Urinary bladder (tissue), 4 donors: Measurements from ENCODE around the gene NRF1. TPM values are rescaled to one million over a fixed set of nuclear protein-coding genes. Genes with fewer than 3 reads are reported as not detected.

Experiments used
- DNase-seq: peaks from one replicate; pipeline ENCODE4 v3.0.0-alpha.2; 2015; ENCODE audit errors: extremely low spot score
- H3K27ac ChIP-seq: one replicate; pipeline ENCODE4 v1.5.1; 2013; ENCODE audit warnings: low read depth, mild to moderate bottlenecking, moderate library complexity
- H3K36me3 ChIP-seq: one replicate; pipeline ENCODE4 v1.6.1; 2013; ENCODE audit warnings: mild to moderate bottlenecking, moderate library complexity; ENCODE audit not compliant: insufficient read depth
- H3K4me1 ChIP-seq: one replicate; pipeline ENCODE4 v1.6.1; 2013; ENCODE audit warnings: mild to moderate bottlenecking, moderate library complexity; ENCODE audit not compliant: insufficient read depth
- H3K4me3 ChIP-seq: one replicate; pipeline ENCODE4 v1.5.1; 2013; ENCODE audit warnings: low read depth, low read length
- WGBS: extraction: QIAGEN DNeasy Blood & Tissue Kit; methylation state at CpG from one replicate; pipeline ENCODE4 v1.1.7; 2013; 5-methylcytosine and 5-hydroxymethylcytosine counted together
- polyA plus RNA-seq: library from polyadenylated mRNA; stranded (reverse); fragments of 200-250 nt; gene quantifications from one replicate; pipeline ENCODE4 v1.2.3, GENCODE V29; 2013
- total RNA-seq: library from RNA; depleted of rRNA; stranded (reverse); fragments of >200 nt; gene quantifications from one replicate; pipeline ENCODE4 v1.2.3, GENCODE V29; 2014
- donor health status: healthy with polysubstance abuse.
- donor health status: healthy.

NRF1 gene
- total and polyA plus RNA-seq, 2 donors = 12.8 to 23.9 TPM

DNA sequence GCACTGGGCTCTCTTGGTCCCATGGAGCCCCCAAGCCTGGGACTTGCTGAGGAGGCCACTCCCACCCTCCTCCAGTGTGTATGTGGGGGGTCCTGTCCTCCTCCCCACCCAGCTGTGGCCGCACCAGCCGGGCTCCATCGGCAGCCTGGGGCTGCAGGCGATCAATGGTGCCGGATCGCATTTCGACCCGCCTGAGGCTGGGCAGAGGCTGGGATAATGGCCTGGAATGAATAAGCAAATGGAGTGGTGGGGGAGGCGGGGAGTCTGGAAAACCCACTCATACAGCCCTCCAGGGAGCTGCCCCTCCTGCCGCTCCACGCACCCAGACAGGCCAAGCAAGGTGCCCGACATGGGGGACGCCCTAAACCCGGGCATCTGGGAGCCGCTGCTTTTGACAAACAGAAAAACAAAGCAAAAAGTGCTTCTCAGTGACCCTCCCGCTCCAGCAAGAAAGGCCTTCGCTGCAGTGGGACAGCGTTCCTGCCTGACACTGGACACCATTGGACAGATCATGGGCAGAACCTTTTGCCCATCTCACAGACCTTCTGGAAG, 160.5 kb downstream of the NRF1 start:
- H3K4me1 ChIP-seq = no peaks in the 10 kb centered on the region
- H3K4me3 ChIP-seq = no peak overlapping the region
- no peak overlapping the region for H3K27ac ChIP-seq
- no peaks in the 10 kb centered on the region for H3K36me3 ChIP-seq
- WGBS = 57% methylated on average over 18 of the region's 18 CpGs
- no peak for DNase-seq

DNA sequence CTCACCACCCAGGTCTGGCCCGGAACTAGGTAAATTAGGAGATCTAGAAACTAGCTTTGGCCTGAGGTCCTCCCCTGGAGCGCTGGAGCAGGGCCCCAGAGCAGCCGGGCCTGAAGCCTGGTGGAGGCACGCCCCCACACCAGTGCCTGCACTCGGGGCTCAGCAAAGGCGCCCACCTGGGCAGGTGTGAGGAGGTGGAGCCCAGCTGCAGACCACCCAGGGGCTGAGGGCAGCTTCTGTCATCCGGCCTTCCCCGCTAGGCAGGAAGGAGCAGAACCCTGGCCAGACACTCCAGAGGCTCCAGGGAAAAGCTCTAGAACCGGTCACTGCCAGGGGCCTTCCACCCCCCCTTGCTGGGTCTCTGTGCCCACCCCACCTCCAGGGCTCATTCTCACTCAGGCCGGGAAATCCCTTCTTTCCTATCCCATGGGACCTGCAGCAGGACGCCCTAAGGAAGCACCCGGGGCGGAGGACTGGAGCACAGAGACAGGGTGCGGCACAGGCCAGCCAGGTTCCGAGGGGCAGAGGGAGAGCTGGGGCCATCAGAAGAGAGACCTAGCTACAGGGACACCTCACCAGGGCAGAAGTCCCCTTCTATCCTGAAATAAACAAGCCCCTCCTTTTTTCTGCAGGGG, 161.2 kb downstream of the NRF1 start:
- 80% methylated on average over 15 of the region's 15 CpGs for WGBS
- Histone ChIP-seq H3K4me1 (no peaks in the 10 kb centered on the region), H3K27ac (no peak overlapping the region), H3K4me3 (no peak overlapping the region), H3K36me3 (no peaks in the 10 kb centered on the region)
- no peak for DNase-seq

DNA sequence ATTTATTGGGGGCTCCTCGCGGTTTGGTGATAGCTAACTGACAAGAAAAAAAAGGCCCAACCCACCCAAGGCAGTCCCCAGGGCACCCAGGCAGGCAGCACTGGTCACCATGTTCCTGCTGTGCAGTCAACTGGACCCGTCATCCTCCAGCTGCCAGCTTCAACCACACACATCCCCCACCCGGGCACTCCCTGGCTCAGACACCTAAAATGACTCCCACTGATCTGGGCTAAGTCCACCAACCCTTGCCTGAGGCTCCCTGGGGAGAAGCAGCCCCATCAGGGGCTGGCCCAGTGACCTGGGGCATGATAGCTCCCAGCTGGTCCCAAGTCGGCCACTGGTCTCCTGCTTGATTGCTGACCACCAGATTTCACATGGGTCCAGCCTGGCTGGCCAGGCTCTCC, 161.8 kb downstream of the NRF1 start:
- no peaks in the 10 kb centered on the region for H3K36me3 ChIP-seq
- no peak for DNase-seq
- 64% methylated on average over 5 of the region's 5 CpGs for WGBS
- no peaks in the 10 kb centered on the region for H3K4me1 ChIP-seq
- no peak overlapping the region for H3K27ac ChIP-seq
- H3K4me3 ChIP-seq = no peak overlapping the region

DNA sequence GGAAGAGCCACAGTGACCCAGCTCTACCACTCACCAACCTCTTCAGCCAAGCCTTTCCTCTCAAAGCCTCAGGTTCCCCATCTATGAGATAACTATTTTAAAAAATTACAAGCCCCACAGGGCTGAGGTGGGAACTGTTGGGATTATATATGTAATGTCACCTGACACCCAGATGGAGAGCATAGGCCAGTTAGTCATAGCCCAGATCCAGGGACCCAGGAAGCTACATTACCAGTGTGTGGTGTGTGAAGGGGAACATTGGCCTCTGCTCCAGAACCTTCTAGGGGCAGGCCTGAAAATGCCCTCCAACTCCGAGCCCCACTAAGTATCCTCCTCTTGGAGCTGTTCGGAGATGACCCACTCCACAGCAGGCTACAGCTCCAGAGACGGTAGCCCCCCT, 162.4 kb downstream of the NRF1 start:
- H3K4me1 ChIP-seq = no peaks in the 10 kb centered on the region
- WGBS = 94% methylated on average over 3 of the region's 3 CpGs
- H3K36me3 ChIP-seq = no peaks in the 10 kb centered on the region
- no peak overlapping the region for H3K4me3 ChIP-seq
- no peak overlapping the region for H3K27ac ChIP-seq
- no peak for DNase-seq

DNA sequence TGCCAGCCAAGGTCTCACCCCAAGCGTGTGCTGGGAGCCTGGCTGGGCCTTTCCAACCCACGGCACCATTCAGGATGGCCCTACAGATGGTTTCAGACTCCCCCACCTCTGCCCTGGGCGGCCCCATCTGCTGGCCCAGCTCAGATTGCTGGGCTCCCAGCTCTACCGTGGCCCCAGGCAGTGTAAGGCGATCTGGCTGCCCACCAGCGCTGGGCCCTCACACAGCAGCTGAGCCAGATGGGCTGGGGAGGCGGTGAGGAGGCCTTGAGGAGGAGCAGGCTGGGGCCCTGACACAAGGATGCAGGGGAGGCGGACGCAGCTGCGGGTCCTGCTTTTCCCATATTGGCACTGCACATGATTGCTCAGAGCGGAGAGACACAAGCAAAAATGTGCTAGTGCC, 162.8 kb downstream of the NRF1 start:
- no peak for DNase-seq
- Histone ChIP-seq H3K36me3 (no peaks in the 10 kb centered on the region), H3K27ac (no peak overlapping the region), H3K4me1 (no peaks in the 10 kb centered on the region), H3K4me3 (no peak overlapping the region)
- WGBS = 83% methylated on average over 11 of the region's 11 CpGs

DNA sequence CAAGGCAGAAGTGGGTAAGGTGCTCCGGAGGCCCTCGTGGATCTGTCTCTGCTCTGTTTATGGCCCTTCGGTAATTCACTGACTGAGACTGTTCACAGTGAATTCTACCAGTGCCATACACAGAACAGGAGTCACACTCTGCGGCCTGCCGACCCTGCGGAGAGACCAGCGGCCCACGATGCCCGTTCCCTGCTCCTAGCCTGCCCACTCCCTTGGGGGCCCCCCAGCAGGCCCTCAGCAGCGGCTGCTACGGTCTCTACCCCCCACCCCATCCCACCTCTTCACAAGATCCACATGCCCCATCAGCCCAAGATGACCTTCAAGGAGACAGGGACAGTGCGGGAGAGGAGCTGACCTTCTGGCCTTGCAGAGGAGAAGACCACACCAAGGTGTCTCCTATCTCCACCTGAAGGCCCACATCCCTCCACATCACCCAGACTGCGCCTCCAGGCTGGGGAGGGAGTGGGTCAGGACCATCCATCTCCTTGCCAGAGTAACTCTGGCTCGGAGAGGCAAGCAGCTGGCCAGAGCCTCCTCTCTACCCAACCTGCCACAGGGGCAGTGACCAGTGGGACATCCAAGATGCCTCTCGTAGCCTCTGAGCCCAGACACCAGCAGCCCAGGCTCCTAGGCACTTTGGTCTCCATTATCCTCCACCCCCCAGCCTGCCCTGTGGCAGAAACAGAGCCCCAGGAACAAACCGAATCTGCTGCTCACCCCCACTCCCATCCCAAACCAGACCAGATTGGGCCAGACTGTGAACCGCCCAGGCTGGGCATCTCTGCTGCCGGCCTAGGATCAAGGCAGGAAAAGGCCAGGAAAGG, 163.6 kb downstream of the NRF1 start:
- WGBS = 90% methylated on average over 18 of the region's 18 CpGs
- Histone ChIP-seq H3K27ac (no peak overlapping the region), H3K4me1 (no peaks in the 10 kb centered on the region), H3K4me3 (no peak overlapping the region), H3K36me3 (no peaks in the 10 kb centered on the region)
- DNase-seq = no peak

DNA sequence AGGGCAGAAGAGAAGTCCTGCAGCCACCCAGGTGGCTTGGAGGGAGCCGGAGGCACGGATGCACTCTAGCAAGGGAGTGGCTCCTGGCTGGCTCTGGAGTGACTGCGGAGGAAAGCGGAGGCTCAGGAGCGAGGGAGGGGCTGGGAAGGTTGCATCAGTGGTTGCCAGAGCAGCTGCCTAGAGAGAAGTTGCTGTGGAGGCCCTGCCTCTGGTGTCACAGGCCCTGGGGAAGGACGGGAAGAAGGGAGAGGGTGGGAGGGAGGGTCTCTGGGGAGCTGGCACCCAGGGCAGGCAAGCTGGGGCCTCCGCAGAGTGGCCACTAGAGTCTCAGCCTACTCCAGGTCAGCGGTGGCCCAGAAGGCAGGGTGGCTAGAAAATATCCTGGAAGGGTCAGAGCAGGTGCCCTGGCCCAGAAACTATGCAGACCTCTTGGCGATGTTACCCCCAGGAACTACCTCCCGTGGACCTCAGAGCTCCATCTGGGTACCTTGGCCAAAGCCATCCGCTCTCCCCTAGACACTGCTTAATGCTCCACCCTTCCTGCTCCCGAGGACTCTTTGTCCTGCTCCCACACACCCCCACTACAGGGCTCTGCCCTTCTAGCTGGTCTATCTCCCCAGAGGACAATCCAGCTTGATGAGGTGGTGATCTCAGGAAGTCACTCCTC, 164.3 kb downstream of the NRF1 start:
- Histone ChIP-seq H3K27ac (no peak overlapping the region), H3K4me3 (no peak overlapping the region), H3K4me1 (no peaks in the 10 kb centered on the region), H3K36me3 (no peaks in the 10 kb centered on the region)
- DNase-seq = no peak
- 71% methylated on average over 12 of the region's 12 CpGs for WGBS

DNA sequence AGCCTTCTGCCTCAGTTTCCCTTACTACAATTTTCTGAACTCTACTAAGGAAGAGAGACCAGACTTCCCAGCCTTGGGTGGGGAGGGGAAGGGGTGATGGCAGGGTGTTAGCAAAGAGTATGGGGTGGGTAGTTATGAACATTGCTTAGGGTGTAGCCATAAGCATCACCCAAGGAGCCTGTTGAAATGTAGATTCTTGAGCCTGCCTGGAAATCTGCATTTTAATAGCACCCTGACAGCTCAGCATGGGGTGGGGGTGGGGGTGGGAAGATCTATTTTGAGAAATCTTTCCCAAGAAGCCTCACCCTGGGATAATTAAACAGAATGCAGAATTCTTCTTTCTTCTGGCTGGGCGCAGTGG, 164.8 kb downstream of the NRF1 start:
- Histone ChIP-seq H3K4me3 (no peak overlapping the region), H3K27ac (no peak overlapping the region), H3K4me1 (no peaks in the 10 kb centered on the region), H3K36me3 (no peaks in the 10 kb centered on the region)
- DNase-seq = no peak
- 57% methylated on average over 1 of the region's 1 CpG for WGBS

DNA sequence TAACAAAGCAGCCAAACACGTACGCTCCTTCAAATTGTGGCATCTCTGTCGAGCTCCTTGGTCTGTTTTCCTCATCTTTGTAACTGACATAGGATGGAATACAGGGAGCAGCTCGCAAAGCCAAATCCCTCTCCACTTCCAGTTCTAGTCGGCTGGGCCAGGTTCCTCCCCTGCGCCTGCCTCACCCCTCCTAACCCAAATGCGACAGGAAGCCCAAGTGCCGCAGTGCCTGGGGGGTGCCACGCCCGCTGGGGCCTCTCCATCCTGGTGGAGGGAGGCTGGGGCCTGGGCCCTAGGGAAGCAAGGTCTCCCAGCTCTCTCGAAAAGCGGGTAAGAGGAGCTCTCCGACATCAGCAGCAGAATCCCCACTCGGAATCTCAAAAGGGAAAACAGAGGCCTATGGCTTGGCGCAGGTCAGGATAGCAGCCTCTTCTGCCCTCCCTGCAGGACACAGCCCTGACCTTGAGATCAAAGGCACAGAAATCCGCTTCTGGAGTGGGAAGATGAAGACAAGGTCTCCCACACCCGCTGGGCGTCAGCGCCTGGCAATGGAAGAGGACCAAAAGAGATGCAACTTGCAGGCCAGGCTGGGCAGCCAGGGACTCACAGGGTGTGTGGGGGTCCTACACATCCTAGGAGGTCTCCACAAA, 165.8 kb downstream of the NRF1 start:
- H3K4me1 ChIP-seq = peaks cover 1% of the 10 kb centered on the region
- H3K4me3 ChIP-seq = no peak overlapping the region
- no peak for DNase-seq
- H3K27ac ChIP-seq = no peak overlapping the region
- no peaks in the 10 kb centered on the region for H3K36me3 ChIP-seq
- WGBS = 50% methylated on average over 19 of the region's 19 CpGs

DNA sequence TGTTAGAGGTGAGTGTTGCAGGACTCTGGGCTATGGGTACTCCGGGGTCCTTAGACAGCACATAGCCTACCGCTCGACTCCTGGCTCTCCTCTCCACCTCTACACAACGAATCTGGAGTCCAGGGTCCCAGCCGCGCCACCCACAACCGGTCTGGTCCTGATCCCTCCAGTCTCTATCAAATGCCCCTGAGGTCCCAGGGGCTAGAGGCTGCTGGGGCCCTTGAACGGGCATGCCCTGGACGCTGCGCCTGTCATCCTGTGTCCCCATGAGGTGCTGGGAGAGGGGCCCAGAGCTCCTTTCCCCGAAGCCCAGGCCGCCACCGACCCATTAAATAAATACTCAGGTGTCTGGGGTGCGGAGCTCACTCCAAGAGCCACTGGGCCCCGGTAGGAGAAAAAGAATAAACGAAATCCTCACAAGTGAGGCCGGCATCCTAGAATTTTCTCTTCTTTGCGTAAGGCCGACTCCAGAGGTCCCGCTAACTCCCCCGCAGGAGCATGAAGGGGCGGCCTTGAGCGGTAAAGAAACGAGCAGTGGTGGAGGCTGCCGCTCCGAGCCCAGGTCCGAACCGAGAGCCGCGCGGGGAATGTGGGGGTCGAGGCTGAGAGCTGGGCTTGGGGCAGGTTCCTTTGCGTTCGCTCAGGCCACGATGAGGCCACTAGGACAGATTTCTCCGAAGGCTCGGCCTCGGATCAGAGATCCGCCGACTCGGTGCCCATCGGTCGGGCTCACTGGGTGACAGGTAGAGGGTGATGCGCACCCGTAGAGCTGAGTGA, 166.7 kb downstream of the NRF1 start:
- 15% methylated on average over 45 of the region's 45 CpGs for WGBS
- H3K27ac ChIP-seq = no peak overlapping the region
- no peak for DNase-seq
- peaks cover 1% of the 10 kb centered on the region for H3K4me1 ChIP-seq
- no peaks in the 10 kb centered on the region for H3K36me3 ChIP-seq
- no peak overlapping the region for H3K4me3 ChIP-seq

DNA sequence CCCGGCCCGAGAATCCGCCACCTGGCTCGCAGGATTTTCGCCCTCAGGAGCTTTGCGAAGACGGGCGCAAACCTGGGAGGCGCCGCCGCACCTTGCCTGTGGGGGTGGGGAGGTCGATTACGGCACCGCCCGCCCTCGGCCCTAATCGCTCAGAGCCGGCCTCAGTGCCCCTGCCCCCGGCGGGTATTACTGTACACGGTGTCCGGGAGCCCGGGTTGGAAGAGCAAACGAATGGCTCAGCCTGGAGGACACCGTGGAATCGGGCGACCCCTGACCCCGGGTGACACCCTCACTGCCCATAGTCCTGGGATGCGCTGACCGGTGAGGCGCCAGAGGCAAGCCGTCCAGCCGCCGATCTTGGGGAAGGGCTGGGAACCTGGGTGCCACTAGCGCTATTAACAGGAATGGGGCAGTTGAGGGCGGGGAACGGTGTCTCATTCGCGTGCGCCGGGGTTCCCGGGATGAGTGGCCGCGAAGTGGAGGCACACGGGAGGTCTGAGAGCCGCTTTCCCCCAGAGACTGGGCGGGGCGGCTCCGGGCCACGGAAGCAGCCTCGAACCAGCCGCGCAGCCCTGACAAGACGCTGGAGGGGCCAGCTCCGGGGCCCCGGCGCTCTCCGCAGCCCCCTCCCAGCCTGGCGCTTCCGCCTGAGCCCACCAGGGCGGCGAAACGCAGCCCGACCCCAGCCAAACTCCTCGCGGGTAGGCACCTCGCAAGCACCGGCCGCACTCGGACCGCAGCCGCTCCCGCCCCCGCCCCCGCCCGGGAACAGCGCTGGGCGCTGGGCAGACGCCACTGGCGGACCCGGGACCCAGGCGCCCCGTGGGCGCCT, 167.5 kb downstream of the NRF1 start:
- H3K36me3 ChIP-seq = no peaks in the 10 kb centered on the region
- peak overlapping the region; percentile 48 for H3K4me3 ChIP-seq
- H3K4me1 ChIP-seq = peaks cover 1% of the 10 kb centered on the region
- no peak overlapping the region for H3K27ac ChIP-seq
- DNase-seq = no peak
- WGBS = 2% methylated on average over 84 of the region's 84 CpGs

DNA sequence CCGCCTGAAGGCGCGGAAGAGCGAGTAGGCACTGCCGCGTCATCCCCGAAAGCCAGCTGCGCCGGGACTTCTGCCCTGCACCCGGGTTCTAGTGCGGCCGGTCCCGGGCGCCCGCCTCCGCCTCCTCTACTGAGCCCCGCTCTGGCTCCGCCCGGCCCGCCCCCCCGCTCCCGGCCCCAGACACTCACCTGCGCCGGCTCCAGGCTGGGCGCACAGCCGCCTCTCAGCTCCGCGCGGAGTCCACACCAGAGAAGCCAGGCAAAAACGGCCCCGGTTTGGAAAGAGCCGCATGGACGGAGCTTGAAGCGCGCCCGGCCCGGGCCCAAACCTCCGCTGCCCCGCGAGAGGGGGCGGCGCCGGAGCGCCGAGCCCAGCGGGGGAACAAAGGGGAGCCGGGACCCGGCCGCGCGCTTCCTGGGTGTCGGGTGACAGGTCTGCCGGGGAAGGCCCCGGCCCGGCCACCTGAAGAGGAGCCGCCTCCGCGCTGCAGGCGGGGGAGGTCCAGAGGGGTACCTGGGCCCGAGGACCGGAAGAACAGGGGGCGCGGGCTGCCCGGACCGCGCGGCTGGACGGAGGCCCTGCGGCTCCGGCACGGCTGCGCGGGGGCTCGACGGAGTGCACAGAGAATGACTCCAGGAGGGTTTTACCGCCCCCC, 168.2 kb downstream of the NRF1 start:
- Histone ChIP-seq H3K36me3 (no peaks in the 10 kb centered on the region), H3K4me1 (peaks cover 1% of the 10 kb centered on the region), H3K4me3 (peak overlapping the region; percentile 48), H3K27ac (peak overlapping the region; percentile 46)
- under 1% methylated on average over 76 of the region's 76 CpGs for WGBS
- no peak for DNase-seq
